Fibroblast of lung (primary cell): ENCODE measurements around the gene TNS3.

Source experiments
- CTCF ChIP-seq, 2 donors: IDR thresholded peaks in 1 of 2; conservative IDR thresholded peaks in 1 of 2; 1 replicate in 1 of 2; 2 replicates in 1 of 2; pipeline ENCODE4 v1.5.1; 2011 to 2012; ENCODE audit warnings: low read length in 2 of 2, control low read depth in 1 of 2, inconsistent platforms in 1 of 2, low read depth in 1 of 2, mild to moderate bottlenecking in 1 of 2
- EZH2 ChIP-seq: IDR thresholded peaks from 2 replicates; pipeline ENCODE4 v1.5.1; 2012; ENCODE audit warnings: low read length, control low read depth, mild to moderate bottlenecking; ENCODE audit errors: missing control alignments

- TF ChIP-seq CTCF (conservative IDR thresholded peaks at IDR 0.05 in 1 of 2, IDR thresholded peaks at IDR 0.05 in 1 of 2; ENCODE audit: low read depth in 1 of 2, low read length in 2 of 2) (no peak), EZH2 (no peak)
These were observed 71.1 kb downstream of the TNS3 start for GRCh38 chr7:47510786-47511185.
